COLO829 (cell line): ENCODE results near the gene PSG4.
"Not testable (repeated sequence)": the region's sequence is repeated elsewhere in the genome, so short reads cannot be mapped to it uniquely, and the experiment has no call there.

Source experiments
- DNase-seq: peaks from one replicate; pipeline ENCODE4 v3.0.0; 2012; ENCODE audit warnings: low spot score

Gene PSG4

GRCh38 chr19:43205471-43206105 is at the start of gene PSG4:
Gene PSG4, minus strand, starts transcription at chr19:43205638. Its CDS starts 102 bp downstream, at chr19:43205536.
- not testable (repeated sequence) for DNase-seq

GRCh38 chr19:43251428-43251827 is 46.0 kb upstream of the PSG4 start:
- not testable (repeated sequence) for DNase-seq

- DNase-seq: not testable (repeated sequence)
These were observed 44.9 kb upstream of the PSG4 start for GRCh38 chr19:43250296-43250695.

GRCh38 chr19:43248635-43249002 is 43.2 kb upstream of the PSG4 start:
- not testable (repeated sequence) for DNase-seq

GRCh38 chr19:43247243-43247880 is 41.9 kb upstream of the PSG4 start:
- DNase-seq: not testable (repeated sequence)

- not testable (repeated sequence) for DNase-seq
These were observed 40.4 kb upstream of the PSG4 start for GRCh38 chr19:43245848-43246247.

GRCh38 chr19:43242211-43242610 is 36.8 kb upstream of the PSG4 start:
- DNase-seq: not testable (repeated sequence)

- not testable (repeated sequence) for DNase-seq
These were observed 32.8 kb upstream of the PSG4 start for GRCh38 chr19:43238213-43238612.

- peak; percentile 13 for DNase-seq
These were observed 30.2 kb upstream of the PSG4 start for GRCh38 chr19:43235686-43236085.

GRCh38 chr19:43229315-43229714 is 23.9 kb upstream of the PSG4 start:
- DNase-seq: peak; percentile 42

GRCh38 chr19:43228730-43229129 is 23.3 kb upstream of the PSG4 start:
- DNase-seq: not testable (repeated sequence)

GRCh38 chr19:43226986-43227385 is 21.5 kb upstream of the PSG4 start:
- DNase-seq: not testable (repeated sequence)

- DNase-seq: no peak
These were observed 19.4 kb upstream of the PSG4 start for GRCh38 chr19:43224855-43225253.

GRCh38 chr19:43224201-43224854 is 18.9 kb upstream of the PSG4 start:
- not testable (repeated sequence) for DNase-seq

GRCh38 chr19:43221891-43222290 is 16.5 kb upstream of the PSG4 start:
- not testable (repeated sequence) for DNase-seq

- DNase-seq: not testable (repeated sequence)
These were observed 13.7 kb upstream of the PSG4 start for GRCh38 chr19:43219136-43219535.

- not testable (repeated sequence) for DNase-seq
These were observed 10.4 kb upstream of the PSG4 start for GRCh38 chr19:43215881-43216280.

GRCh38 chr19:43207991-43208390 is 2.6 kb upstream of the PSG4 start:
- DNase-seq: no peak

GRCh38 chr19:43207174-43207573 is 1.7 kb upstream of the PSG4 start:
- not testable (repeated sequence) for DNase-seq

GRCh38 chr19:43203611-43204010 is 1.8 kb downstream of the PSG4 start:
- not testable (repeated sequence) for DNase-seq

- not testable (repeated sequence) for DNase-seq
These were observed 3.5 kb downstream of the PSG4 start for GRCh38 chr19:43201891-43202290.

- DNase-seq: peak; percentile 8
These were observed 4.1 kb downstream of the PSG4 start for GRCh38 chr19:43201337-43201801.
